HepG2 (cell line): ENCODE data around the gene C2orf81. TPM values are rescaled to one million over a fixed set of nuclear protein-coding genes. Genes with fewer than 3 reads are reported as not detected.

Source experiments
- ATF6 ChIP-seq: sonication (generic); formaldehyde crosslinking; conservative IDR thresholded peaks from 2 replicates; pipeline ENCODE4 v1.4.0; 2020; ENCODE audit warnings: missing genetic modification reagents
- BORCS8-MEF2B ChIP-seq: sonication (generic); formaldehyde crosslinking; IDR thresholded peaks from 2 replicates; pipeline ENCODE4 v1.8.0; 2022; ENCODE audit warnings: mild to moderate bottlenecking, missing genetic modification reagents
- IRF2 ChIP-seq: IDR thresholded peaks from 2 replicates; pipeline ENCODE4 v1.6.1; 2018; ENCODE audit warnings: missing genetic modification reagents, missing compliant biosample characterization
- KMT2B ChIP-seq: IDR thresholded peaks from 2 replicates; pipeline ENCODE4 v1.6.1; 2016; ENCODE audit warnings: missing genetic modification reagents, missing compliant biosample characterization
- MLX ChIP-seq: IDR thresholded peaks from 2 replicates; pipeline ENCODE4 v1.6.1; 2016
- MXD1 ChIP-seq: sonication (generic); formaldehyde crosslinking; IDR thresholded peaks from 2 replicates; pipeline ENCODE4 v1.4.0; 2020; ENCODE audit warnings: mild to moderate bottlenecking, missing genetic modification reagents
- MYPOP ChIP-seq: sonication (generic); formaldehyde crosslinking; IDR thresholded peaks from 2 replicates; pipeline ENCODE4 v1.8.1; 2023; ENCODE audit warnings: mild to moderate bottlenecking, moderate library complexity, missing genetic modification reagents
- NCOA1 ChIP-seq: sonication (generic); formaldehyde crosslinking; IDR thresholded peaks from 2 replicates; pipeline ENCODE4 v1.9.0; 2021; ENCODE audit warnings: missing genetic modification reagents
- NFKBIZ ChIP-seq: IDR thresholded peaks from 2 replicates; pipeline ENCODE4 v1.6.1; 2018; ENCODE audit warnings: missing genetic modification reagents, missing compliant biosample characterization
- POLR2G ChIP-seq: fragments of 200-400 bp; formaldehyde crosslinking; IDR thresholded peaks from 2 replicates; pipeline ENCODE4 v1.6.1; 2018; ENCODE audit warnings: mild to moderate bottlenecking, low read depth, low read length, moderate library complexity
- RFX3 ChIP-seq: IDR thresholded peaks from 2 replicates; pipeline ENCODE4 v1.6.1; 2016; ENCODE audit warnings: missing biosample characterization, missing genetic modification reagents
- RFXAP ChIP-seq: sonication (generic); formaldehyde crosslinking; IDR thresholded peaks from 2 replicates; pipeline ENCODE4 v1.4.0; 2020; ENCODE audit warnings: missing genetic modification reagents, borderline replicate concordance
- SSRP1 ChIP-seq: IDR thresholded peaks from 2 replicates; pipeline ENCODE4 v1.6.1; 2016; ENCODE audit warnings: control low read depth
- ZBTB10 ChIP-seq: sonication (generic); formaldehyde crosslinking; IDR thresholded peaks from 2 replicates; pipeline ENCODE4 v1.4.0; 2020; ENCODE audit warnings: missing genetic modification reagents, borderline replicate concordance
- ZBTB37 ChIP-seq: sonication (generic); formaldehyde crosslinking; IDR thresholded peaks from 2 replicates; pipeline ENCODE4 v1.4.0; 2020; ENCODE audit warnings: mild to moderate bottlenecking, missing genetic modification reagents
- ZKSCAN8 ChIP-seq: IDR thresholded peaks from 2 replicates; pipeline ENCODE4 v1.6.1; 2016; ENCODE audit warnings: borderline replicate concordance, missing genetic modification reagents, missing compliant biosample characterization
- ZNF549 ChIP-seq: sonication (generic); formaldehyde crosslinking; IDR thresholded peaks from 2 replicates; pipeline ENCODE4 v1.5.0; 2020; ENCODE audit warnings: missing genetic modification reagents
- ZNF616 ChIP-seq: sonication (generic); formaldehyde crosslinking; IDR thresholded peaks from 2 replicates; pipeline ENCODE4 v1.5.0; 2020; ENCODE audit warnings: low read depth, mild to moderate bottlenecking, missing genetic modification reagents
- ZNF629 ChIP-seq: sonication (generic); formaldehyde crosslinking; conservative IDR thresholded peaks from 2 replicates; pipeline ENCODE4 v1.5.0; 2020; ENCODE audit warnings: missing genetic modification reagents
- ZNF703 ChIP-seq: sonication (generic); formaldehyde crosslinking; IDR thresholded peaks from 2 replicates; pipeline ENCODE4 v1.5.1; 2020; ENCODE audit warnings: missing genetic modification reagents, mild to moderate bottlenecking, moderate library complexity, borderline replicate concordance
- ZNF747 ChIP-seq: sonication (generic); formaldehyde crosslinking; IDR thresholded peaks from 2 replicates; pipeline ENCODE4 v1.8.1; 2023; ENCODE audit warnings: missing genetic modification reagents, mild to moderate bottlenecking, borderline replicate concordance
- ZNF773 ChIP-seq: sonication (generic); formaldehyde crosslinking; IDR thresholded peaks from 2 replicates; pipeline ENCODE4 v1.4.0; 2020; ENCODE audit warnings: missing genetic modification reagents, borderline replicate concordance
- ZNF781 ChIP-seq: sonication (generic); formaldehyde crosslinking; IDR thresholded peaks from 2 replicates; pipeline ENCODE4 v1.5.1; 2020; ENCODE audit warnings: borderline replicate concordance, mild to moderate bottlenecking, missing genetic modification reagents; ENCODE audit errors: not compliant biosample characterization
- polyA plus RNA-seq, 8 experiments: library from polyadenylated mRNA; depleted of rRNA in 3 of 8; stranded (reverse) in 7 of 8; unstranded in 1 of 8; fragments of >200 nt; fragmentation: Illumina TruSeq in 4 of 8; extraction: Trizol in 4 of 8; gene quantifications; 2 replicates each; pipeline versions ENCODE4 v1.2.1 to v1.2.3, GENCODE V29; 2011 to 2016; ENCODE audit warnings: low read depth in 4 of 8, missing spikeins in 1 of 8, mixed read lengths in 1 of 8; ENCODE audit not compliant: insufficient read depth in 1 of 8
- total RNA-seq, 5 experiments: library from RNA; depleted of rRNA; stranded (reverse); fragments of >200 nt; fragmentation: Illumina TruSeq; extraction: Trizol; gene quantifications; 2 replicates each; pipeline ENCODE4 v1.2.3, GENCODE V29; 2016; ENCODE audit warnings: low read depth in 1 of 5

The C2orf81 gene
- total and polyA plus RNA-seq, 2 of the 13 experiments (the other 11 are each of a cell fraction or from before 2014, with no cell fraction given): 0.15 to 0.17 TPM

GRCh38 chr2:74425523-74425922 is 4.1 kb upstream of the C2orf81 start (continued):
- TF ChIP-seq POLR2G: peak; percentile 17; the same call in 1 of the 2 replicates
- TF ChIP-seq ZBTB37 (CRISPR knock-in tag): no peak
- TF ChIP-seq RFX3 (CRISPR knock-in tag): no peak
- no peak for TF ChIP-seq ZNF703 (CRISPR knock-in tag)
- TF ChIP-seq ZNF616: no peak
- no peak for TF ChIP-seq ZNF629 (CRISPR knock-in tag)
- TF ChIP-seq ZNF773 (CRISPR knock-in tag): no peak
- TF ChIP-seq ZNF747 (CRISPR knock-in tag): no peak
- TF ChIP-seq ZBTB10 (CRISPR knock-in tag): no peak
- TF ChIP-seq MYPOP: no peak
- TF ChIP-seq RFXAP (CRISPR knock-in tag): no peak
- TF ChIP-seq ZNF549 (CRISPR knock-in tag): no peak
- TF ChIP-seq NFKBIZ (CRISPR knock-in tag): no peak
- no peak for TF ChIP-seq ATF6 (CRISPR knock-in tag)
- no peak for TF ChIP-seq KMT2B (CRISPR knock-in tag)
- TF ChIP-seq MLX (CRISPR knock-in tag): no peak
- TF ChIP-seq NCOA1 (CRISPR knock-in tag): no peak
- no peak for TF ChIP-seq IRF2
- no peak for TF ChIP-seq BORCS8-MEF2B (CRISPR knock-in tag)
- no peak for TF ChIP-seq ZKSCAN8 (CRISPR knock-in tag)
- TF ChIP-seq SSRP1: no peak
- TF ChIP-seq ZNF781 (CRISPR knock-in tag): no peak
- no peak for TF ChIP-seq MXD1 (CRISPR knock-in tag)
